Stimulated activated memory B cell treated with anti-CD40 and anti-IgM and Interleukin-4, amounts not matched to agents 10 μg/mL and 1 μg/mL and 100 μg/mL, for 72 hours (primary cell): Measurements from ENCODE around the gene IRS1.

Source experiments
- ATAC-seq: fragments of 150-1000 bp; cut with Tn5 transposase; 2 replicates; pipeline ENCODE4 v1.10.0; 2021
- H3K27ac Mint-ChIP-seq: one replicate; pipeline ENCODE4 v1.8.0; 2022; ENCODE audit warnings: mild to moderate bottlenecking, mixed read lengths
- H3K27me3 Mint-ChIP-seq: one replicate; pipeline ENCODE4 v1.8.0; 2022; ENCODE audit warnings: mixed read lengths
- H3K36me3 Mint-ChIP-seq: one replicate; pipeline ENCODE4 v1.8.0; 2022; ENCODE audit warnings: mixed read lengths
- H3K4me1 Mint-ChIP-seq: one replicate; pipeline ENCODE4 v1.8.0; 2022; ENCODE audit warnings: mixed read lengths
- H3K4me3 Mint-ChIP-seq: one replicate; pipeline ENCODE4 v1.8.0; 2022; ENCODE audit warnings: mild to moderate bottlenecking, moderate library complexity, mixed read lengths
- H3K9me3 Mint-ChIP-seq: one replicate; pipeline ENCODE4 v1.8.0; 2022; ENCODE audit warnings: mixed read lengths

IRS1 gene

GRCh38 chr2:226788064-226788463, 11.6 kb downstream of the IRS1 start:
- H3K27ac Mint-ChIP-seq: no peak overlapping the region
- H3K4me1 Mint-ChIP-seq: peaks cover 15% of the 10 kb centered on the region
- no peaks in the 10 kb centered on the region for H3K36me3 Mint-ChIP-seq
- H3K9me3 Mint-ChIP-seq: no peaks in the 10 kb centered on the region
- no peaks in the 10 kb centered on the region for H3K27me3 Mint-ChIP-seq
- H3K4me3 Mint-ChIP-seq: no peak overlapping the region
- no peak for ATAC-seq

DNA sequence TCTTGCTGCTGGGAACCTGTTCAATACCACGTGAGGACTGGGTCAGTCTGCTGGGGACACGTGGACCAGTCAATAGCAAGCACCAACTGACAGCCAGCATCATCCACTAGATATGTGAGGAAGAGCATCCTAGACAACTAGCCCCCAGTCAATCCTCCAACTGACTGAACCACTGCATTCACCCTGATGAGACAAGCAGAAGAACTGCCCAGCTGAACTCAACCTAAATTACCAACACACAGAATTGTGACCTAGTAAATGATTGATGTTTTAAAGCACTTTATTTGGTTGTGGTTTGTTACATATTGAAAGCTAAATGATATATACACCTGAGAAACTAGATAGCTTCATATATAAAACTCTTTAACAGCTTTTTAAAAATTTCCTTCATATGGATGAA, 15.7 kb downstream of the IRS1 start:
- H3K27me3 Mint-ChIP-seq: no peaks in the 10 kb centered on the region
- H3K9me3 Mint-ChIP-seq: no peaks in the 10 kb centered on the region
- ATAC-seq: no peak
- no peak overlapping the region for H3K4me3 Mint-ChIP-seq
- H3K4me1 Mint-ChIP-seq: peaks cover 2% of the 10 kb centered on the region
- no peak overlapping the region for H3K27ac Mint-ChIP-seq
- H3K36me3 Mint-ChIP-seq: no peaks in the 10 kb centered on the region

GRCh38 chr2:226782092-226782713, 17.4 kb downstream of the IRS1 start:
- no peak overlapping the region for H3K27ac Mint-ChIP-seq
- H3K9me3 Mint-ChIP-seq: peaks cover 4% of the 10 kb centered on the region
- ATAC-seq: no peak
- H3K27me3 Mint-ChIP-seq: no peaks in the 10 kb centered on the region
- peaks cover 14% of the 10 kb centered on the region for H3K4me1 Mint-ChIP-seq
- H3K4me3 Mint-ChIP-seq: no peak overlapping the region
- H3K36me3 Mint-ChIP-seq: no peaks in the 10 kb centered on the region

- H3K27ac Mint-ChIP-seq: no peak overlapping the region
Observed at GRCh38 chr2:226780431-226780830, 19.2 kb downstream of the IRS1 start.

DNA sequence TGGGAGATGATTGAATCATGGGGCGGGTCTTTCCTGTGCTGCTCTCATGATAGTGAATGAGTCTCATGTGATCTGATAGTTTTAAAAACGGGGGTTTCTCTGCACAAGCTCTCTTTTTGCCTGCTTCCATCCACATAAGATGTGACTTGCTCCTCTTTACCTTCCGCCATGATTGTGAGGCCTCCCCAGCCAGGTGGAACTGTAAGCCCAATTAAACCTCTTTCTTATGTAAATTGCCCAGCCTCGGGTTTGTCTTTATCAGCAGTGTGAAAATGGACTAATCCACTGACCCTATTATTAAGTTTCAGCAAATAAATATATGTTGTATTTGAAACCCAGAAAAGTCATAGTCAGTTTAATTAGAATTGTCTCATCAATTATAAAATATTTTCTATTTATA, 22.0 kb downstream of the IRS1 start:
- Mint-ChIP-seq H3K4me3 (no peak overlapping the region), H3K4me1 (peaks cover 37% of the 10 kb centered on the region), H3K27ac (no peak overlapping the region), H3K36me3 (peaks cover 11% of the 10 kb centered on the region), H3K27me3 (no peaks in the 10 kb centered on the region), H3K9me3 (peaks cover 14% of the 10 kb centered on the region)
- no peak for ATAC-seq

More at GRCh38 chr2:226780431-226780830, 19.2 kb downstream of the IRS1 start:
- no peak overlapping the region for H3K4me3 Mint-ChIP-seq
- ATAC-seq: no peak
- no peaks in the 10 kb centered on the region for H3K27me3 Mint-ChIP-seq
- no peaks in the 10 kb centered on the region for H3K36me3 Mint-ChIP-seq
- peaks cover 14% of the 10 kb centered on the region for H3K4me1 Mint-ChIP-seq
- peaks cover 4% of the 10 kb centered on the region for H3K9me3 Mint-ChIP-seq

DNA sequence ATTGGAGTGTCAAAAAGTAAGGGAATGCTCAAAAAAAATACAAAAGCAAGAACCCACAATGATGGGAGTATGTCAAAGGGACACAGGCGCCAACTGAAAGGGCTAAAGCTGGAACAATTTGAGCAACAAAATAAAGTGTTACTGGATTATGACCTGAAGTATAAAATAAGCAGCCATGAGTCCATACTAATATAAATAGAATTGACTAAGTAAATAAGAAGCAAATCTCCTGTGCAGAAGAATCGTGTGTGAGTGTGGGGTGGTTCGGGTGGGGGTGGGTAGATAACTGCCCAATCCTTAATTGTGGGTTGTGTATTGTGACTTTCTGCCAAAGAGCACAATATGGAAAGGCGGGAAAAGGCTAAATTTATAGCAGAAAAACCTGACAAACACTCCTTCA, 23.5 kb downstream of the IRS1 start:
- no peak for ATAC-seq
- Mint-ChIP-seq H3K4me1 (peaks cover 49% of the 10 kb centered on the region), H3K4me3 (no peak overlapping the region)

DNA sequence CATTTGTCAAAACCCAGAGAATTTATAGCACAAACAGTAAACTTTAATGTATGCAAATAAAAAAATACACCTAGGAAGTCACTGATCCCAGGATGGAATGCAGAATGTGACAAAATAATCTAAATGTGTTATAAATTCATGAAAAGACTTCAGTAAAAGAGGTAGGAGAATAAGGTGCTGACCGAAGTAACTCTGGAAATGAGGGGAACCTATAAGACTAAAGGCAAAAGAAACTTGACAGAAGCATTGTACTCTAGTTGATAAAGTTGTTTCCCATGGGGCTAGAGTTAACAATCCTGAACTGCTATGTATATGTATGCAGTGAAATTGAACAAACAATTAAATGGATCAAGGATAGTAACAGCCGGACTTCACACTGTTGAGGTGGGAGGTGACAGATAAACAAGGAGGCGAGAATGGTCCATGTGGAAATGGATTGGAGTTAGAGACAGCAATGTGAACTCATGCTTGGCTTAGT, 24.5 kb downstream of the IRS1 start:
- no peak for ATAC-seq
- Mint-ChIP-seq H3K4me3 (no peak overlapping the region), H3K4me1 (peaks cover 54% of the 10 kb centered on the region), H3K27ac (no peak overlapping the region), H3K27me3 (no peaks in the 10 kb centered on the region), H3K36me3 (peaks cover 11% of the 10 kb centered on the region), H3K9me3 (peaks cover 14% of the 10 kb centered on the region)

More for the DNA sequence above, 23.5 kb downstream of the IRS1 start:
- no peak overlapping the region for H3K27ac Mint-ChIP-seq
- H3K27me3 Mint-ChIP-seq: no peaks in the 10 kb centered on the region
- peaks cover 11% of the 10 kb centered on the region for H3K36me3 Mint-ChIP-seq
- H3K9me3 Mint-ChIP-seq: peaks cover 14% of the 10 kb centered on the region

GRCh38 chr2:226773291-226773690, 26.3 kb downstream of the IRS1 start:
- no peak for ATAC-seq
- H3K27me3 Mint-ChIP-seq: no peaks in the 10 kb centered on the region
- peaks cover 10% of the 10 kb centered on the region for H3K9me3 Mint-ChIP-seq
- H3K36me3 Mint-ChIP-seq: peaks cover 11% of the 10 kb centered on the region
- peaks cover 46% of the 10 kb centered on the region for H3K4me1 Mint-ChIP-seq
- H3K4me3 Mint-ChIP-seq: no peak overlapping the region
- peak overlapping the region; percentile 72 for H3K27ac Mint-ChIP-seq

GRCh38 chr2:226772389-226773179, 27.0 kb downstream of the IRS1 start:
- no peak overlapping the region for H3K4me3 Mint-ChIP-seq
- peak overlapping the region; percentile 72 for H3K27ac Mint-ChIP-seq
- H3K27me3 Mint-ChIP-seq: no peaks in the 10 kb centered on the region
- ATAC-seq: peak; percentile 98
- peaks cover 10% of the 10 kb centered on the region for H3K9me3 Mint-ChIP-seq
- peaks cover 11% of the 10 kb centered on the region for H3K36me3 Mint-ChIP-seq
- H3K4me1 Mint-ChIP-seq: peaks cover 43% of the 10 kb centered on the region

GRCh38 chr2:226771067-226771466, 28.6 kb downstream of the IRS1 start:
- H3K27me3 Mint-ChIP-seq: no peaks in the 10 kb centered on the region
- no peak overlapping the region for H3K4me3 Mint-ChIP-seq
- H3K9me3 Mint-ChIP-seq: peaks cover 10% of the 10 kb centered on the region
- no peak for ATAC-seq
- peaks cover 40% of the 10 kb centered on the region for H3K4me1 Mint-ChIP-seq
- H3K27ac Mint-ChIP-seq: no peak overlapping the region
- H3K36me3 Mint-ChIP-seq: peaks cover 11% of the 10 kb centered on the region

GRCh38 chr2:226767056-226767813, 32.4 kb downstream of the IRS1 start:
- Mint-ChIP-seq H3K27ac (no peak overlapping the region), H3K9me3 (peaks cover 4% of the 10 kb centered on the region), H3K4me3 (no peak overlapping the region), H3K36me3 (no peaks in the 10 kb centered on the region), H3K27me3 (no peaks in the 10 kb centered on the region), H3K4me1 (peaks cover 13% of the 10 kb centered on the region)
- no peak for ATAC-seq

DNA sequence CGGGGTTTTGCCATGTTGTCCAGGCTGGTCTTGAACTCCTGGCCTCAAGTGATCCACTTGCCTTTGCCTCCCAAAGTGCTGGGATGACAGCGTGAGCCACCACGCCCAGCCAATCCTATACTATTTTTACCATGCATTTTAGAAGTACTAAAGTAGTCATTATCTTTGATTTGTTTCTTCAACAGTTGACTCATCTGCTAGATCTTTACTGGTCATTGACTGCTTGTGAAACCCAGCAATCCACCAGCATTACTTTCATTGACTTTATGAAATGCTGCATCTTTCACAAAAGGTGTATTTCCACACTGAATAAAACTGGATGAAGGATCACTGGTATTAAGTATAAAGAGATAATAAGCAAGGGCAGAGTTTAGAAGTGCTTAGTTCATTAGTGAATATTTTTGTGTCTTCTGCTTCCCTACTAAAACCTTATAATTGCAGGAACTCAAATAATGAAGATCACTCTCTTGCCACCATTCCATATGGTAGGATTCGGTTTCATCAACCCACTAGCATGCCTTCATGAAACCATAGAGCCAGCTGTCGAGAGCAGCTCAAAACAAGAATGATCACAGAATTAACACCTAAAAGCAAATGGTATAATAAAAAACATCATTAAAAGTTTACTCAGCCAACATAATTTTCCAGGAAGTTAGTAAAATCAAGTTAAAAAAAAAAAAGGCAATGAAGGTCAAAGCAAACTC, 33.1 kb downstream of the IRS1 start:
- Mint-ChIP-seq H3K4me1 (peaks cover 7% of the 10 kb centered on the region), H3K27ac (no peak overlapping the region), H3K9me3 (peaks cover 4% of the 10 kb centered on the region), H3K36me3 (no peaks in the 10 kb centered on the region), H3K27me3 (no peaks in the 10 kb centered on the region), H3K4me3 (no peak overlapping the region)
- ATAC-seq: no peak

DNA sequence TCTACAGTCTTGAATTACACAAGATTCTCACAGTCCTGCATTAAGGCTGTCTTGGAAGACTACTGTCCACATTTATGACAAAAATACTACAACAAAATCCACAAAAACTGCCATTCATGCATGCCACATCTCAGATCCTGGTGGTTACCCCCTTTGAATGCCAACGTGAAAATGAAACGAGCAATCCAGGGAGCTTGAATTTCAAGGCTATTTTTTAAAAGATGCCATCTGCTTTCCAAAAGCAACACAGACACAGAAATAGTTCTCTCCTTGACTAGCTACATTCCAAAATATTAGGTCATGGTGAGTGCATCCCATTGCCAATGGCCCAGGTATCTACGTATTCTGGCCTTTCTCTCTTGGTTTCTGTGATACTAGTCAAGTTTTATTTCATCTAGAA, 36.3 kb downstream of the IRS1 start:
- Mint-ChIP-seq H3K9me3 (peaks cover 4% of the 10 kb centered on the region), H3K27ac (no peak overlapping the region), H3K36me3 (no peaks in the 10 kb centered on the region), H3K4me1 (no peaks in the 10 kb centered on the region), H3K4me3 (no peak overlapping the region), H3K27me3 (no peaks in the 10 kb centered on the region)
- ATAC-seq: no peak

DNA sequence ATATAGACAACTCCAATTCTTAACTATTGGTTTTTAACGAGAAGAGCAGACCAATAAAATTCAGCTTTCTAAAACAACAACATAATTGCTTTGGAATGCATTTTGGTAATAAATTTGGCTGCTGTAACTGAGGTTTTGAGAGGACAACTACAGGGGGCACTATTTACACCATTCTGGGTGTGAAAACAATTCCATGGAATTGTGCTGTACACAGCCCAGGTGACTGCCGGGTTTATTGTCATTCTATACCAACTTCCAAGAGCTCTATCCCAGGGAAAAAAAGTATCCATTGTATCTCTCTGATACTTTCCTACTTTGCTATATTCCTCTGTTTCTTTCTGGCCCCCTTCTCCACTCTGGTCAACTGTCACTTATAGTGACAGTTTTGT, 38.4 kb downstream of the IRS1 start:
- no peak overlapping the region for H3K27ac Mint-ChIP-seq
- no peak overlapping the region for H3K4me3 Mint-ChIP-seq
- no peaks in the 10 kb centered on the region for H3K27me3 Mint-ChIP-seq
- peaks cover 4% of the 10 kb centered on the region for H3K9me3 Mint-ChIP-seq
- no peaks in the 10 kb centered on the region for H3K36me3 Mint-ChIP-seq
- no peaks in the 10 kb centered on the region for H3K4me1 Mint-ChIP-seq
- no peak for ATAC-seq
